Measurements from ENCODE around the gene BTBD9. TPM values are rescaled to one million over a fixed set of nuclear protein-coding genes. Genes with fewer than 3 reads are reported as not detected.
A peak's percentile ranks its signal among the peaks of the same experiment; 100 is the strongest.

Gene BTBD9
- total RNA-seq, 1 donor from 2014 or later = 23.0 TPM

DNA sequence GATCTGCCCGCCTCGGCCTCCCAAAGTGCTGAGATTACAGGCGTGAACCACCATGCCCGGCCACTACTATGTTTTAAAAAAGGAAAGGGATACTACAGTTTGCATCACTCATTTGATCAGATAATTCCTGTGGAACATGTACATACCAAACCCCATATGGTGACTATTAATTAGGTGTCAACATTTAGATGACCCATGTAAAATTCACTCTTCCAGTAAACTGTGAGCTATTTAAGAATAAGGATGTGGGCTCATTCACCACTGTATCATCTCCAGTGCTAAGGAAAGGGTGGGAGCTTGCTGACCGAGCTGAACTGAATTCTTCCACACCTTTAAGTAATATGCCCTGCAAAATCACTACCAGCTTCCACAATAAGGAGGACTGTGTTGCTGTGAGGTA lies 127.5 kb downstream of the BTBD9 start:
- no peak for DNase-seq (ENCODE audit: low spot score in 2 of 2, unreplicated experiment in 2 of 2)
- no peaks in the 10 kb centered on the region for H3K9me3 Mint-ChIP-seq
- no peak overlapping the region for H3K27ac Mint-ChIP-seq
- no peak overlapping the region for H3K4me3 Mint-ChIP-seq
- H3K36me3 Mint-ChIP-seq = no peaks in the 10 kb centered on the region
- TF ChIP-seq, protein P1, sequence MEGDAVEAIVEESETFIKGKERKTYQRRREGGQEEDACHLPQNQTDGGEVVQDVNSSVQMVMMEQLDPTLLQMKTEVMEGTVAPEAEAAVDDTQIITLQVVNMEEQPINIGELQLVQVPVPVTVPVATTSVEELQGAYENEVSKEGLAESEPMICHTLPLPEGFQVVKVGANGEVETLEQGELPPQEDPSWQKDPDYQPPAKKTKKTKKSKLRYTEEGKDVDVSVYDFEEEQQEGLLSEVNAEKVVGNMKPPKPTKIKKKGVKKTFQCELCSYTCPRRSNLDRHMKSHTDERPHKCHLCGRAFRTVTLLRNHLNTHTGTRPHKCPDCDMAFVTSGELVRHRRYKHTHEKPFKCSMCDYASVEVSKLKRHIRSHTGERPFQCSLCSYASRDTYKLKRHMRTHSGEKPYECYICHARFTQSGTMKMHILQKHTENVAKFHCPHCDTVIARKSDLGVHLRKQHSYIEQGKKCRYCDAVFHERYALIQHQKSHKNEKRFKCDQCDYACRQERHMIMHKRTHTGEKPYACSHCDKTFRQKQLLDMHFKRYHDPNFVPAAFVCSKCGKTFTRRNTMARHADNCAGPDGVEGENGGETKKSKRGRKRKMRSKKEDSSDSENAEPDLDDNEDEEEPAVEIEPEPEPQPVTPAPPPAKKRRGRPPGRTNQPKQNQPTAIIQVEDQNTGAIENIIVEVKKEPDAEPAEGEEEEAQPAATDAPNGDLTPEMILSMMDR (IDR thresholded peaks at IDR 0.05; ENCODE audit: unreplicated experiment) = no peak
- H3K4me1 Mint-ChIP-seq = peaks cover 43% of the 10 kb centered on the region
- H3K27me3 Mint-ChIP-seq (ENCODE audit: low read depth) = no peaks in the 10 kb centered on the region

- TF ChIP-seq, protein P1 (IDR thresholded peaks at IDR 0.05; ENCODE audit: unreplicated experiment) = no peak
- no peaks in the 10 kb centered on the region for H3K27me3 Mint-ChIP-seq (ENCODE audit: low read depth)
- H3K4me3 Mint-ChIP-seq = no peak overlapping the region
- H3K27ac Mint-ChIP-seq = peak overlapping the region; percentile 71
- H3K9me3 Mint-ChIP-seq = no peaks in the 10 kb centered on the region
- no peaks in the 10 kb centered on the region for H3K36me3 Mint-ChIP-seq
- DNase-seq (ENCODE audit: low spot score in 2 of 2, unreplicated experiment in 2 of 2) = no peak
- peaks cover 23% of the 10 kb centered on the region for H3K4me1 Mint-ChIP-seq
Observed at GRCh38 chr6:38510205-38510604, 129.5 kb downstream of the BTBD9 start.

DNA sequence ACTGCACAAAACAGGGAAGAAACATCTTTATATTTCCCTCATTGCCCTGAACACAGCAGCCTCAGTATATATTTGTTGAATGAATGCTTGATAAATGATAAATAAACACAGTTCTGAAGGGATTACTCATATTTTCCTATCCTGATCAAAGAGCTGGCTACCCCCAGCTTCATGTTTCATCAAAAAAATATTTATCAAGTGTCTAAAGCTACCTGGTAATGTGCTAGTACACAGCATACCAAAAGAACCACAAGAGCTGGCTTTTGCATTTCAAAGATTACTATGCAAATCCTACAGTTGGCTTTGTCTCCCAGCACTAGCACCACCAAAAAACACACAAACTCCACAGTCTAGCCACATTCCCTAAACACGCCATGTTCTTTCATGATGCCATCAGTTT lies 130.0 kb downstream of the BTBD9 start:
- Mint-ChIP-seq H3K9me3 (no peaks in the 10 kb centered on the region), H3K36me3 (no peaks in the 10 kb centered on the region), H3K4me3 (no peak overlapping the region), H3K27me3 (ENCODE audit: low read depth) (no peaks in the 10 kb centered on the region), H3K27ac (peak overlapping the region; percentile 71), H3K4me1 (peaks cover 19% of the 10 kb centered on the region)
- DNase-seq (ENCODE audit: low spot score in 2 of 2, unreplicated experiment in 2 of 2) = no peak
- TF ChIP-seq, protein P1 (IDR thresholded peaks at IDR 0.05; ENCODE audit: unreplicated experiment) = no peak

- no peak overlapping the region for H3K4me3 Mint-ChIP-seq
- peaks cover 13% of the 10 kb centered on the region for H3K4me1 Mint-ChIP-seq
- H3K36me3 Mint-ChIP-seq = no peaks in the 10 kb centered on the region
- TF ChIP-seq, protein P1 (IDR thresholded peaks at IDR 0.05; ENCODE audit: unreplicated experiment) = no peak
- no peaks in the 10 kb centered on the region for H3K9me3 Mint-ChIP-seq
- H3K27me3 Mint-ChIP-seq (ENCODE audit: low read depth) = no peaks in the 10 kb centered on the region
- no peak for DNase-seq (ENCODE audit: low spot score in 2 of 2, unreplicated experiment in 2 of 2)
- no peak overlapping the region for H3K27ac Mint-ChIP-seq
Observed at GRCh38 chr6:38508894-38509293, 130.8 kb downstream of the BTBD9 start.

- TF ChIP-seq, protein P1 (IDR thresholded peaks at IDR 0.05; ENCODE audit: unreplicated experiment) = no peak
- H3K36me3 Mint-ChIP-seq = no peaks in the 10 kb centered on the region
- no peak for DNase-seq (ENCODE audit: low spot score in 2 of 2, unreplicated experiment in 2 of 2)
- no peaks in the 10 kb centered on the region for H3K27me3 Mint-ChIP-seq (ENCODE audit: low read depth)
- no peak overlapping the region for H3K27ac Mint-ChIP-seq
- H3K4me3 Mint-ChIP-seq = no peak overlapping the region
- H3K9me3 Mint-ChIP-seq = no peaks in the 10 kb centered on the region
- H3K4me1 Mint-ChIP-seq = peaks cover 7% of the 10 kb centered on the region
Observed at GRCh38 chr6:38508286-38508685, 131.4 kb downstream of the BTBD9 start.

- no peak overlapping the region for H3K4me3 Mint-ChIP-seq
- TF ChIP-seq, protein P1 (IDR thresholded peaks at IDR 0.05; ENCODE audit: unreplicated experiment) = no peak
- no peak for DNase-seq (ENCODE audit: low spot score in 2 of 2, unreplicated experiment in 2 of 2)
- H3K27ac Mint-ChIP-seq = no peak overlapping the region
- H3K9me3 Mint-ChIP-seq = no peaks in the 10 kb centered on the region
- no peaks in the 10 kb centered on the region for H3K27me3 Mint-ChIP-seq (ENCODE audit: low read depth)
- no peaks in the 10 kb centered on the region for H3K36me3 Mint-ChIP-seq
- peaks cover 3% of the 10 kb centered on the region for H3K4me1 Mint-ChIP-seq
Observed at GRCh38 chr6:38507173-38507572, 132.6 kb downstream of the BTBD9 start.

All from mesothelial cell of epicardium (in vitro differentiated cells).